Activated naive CD4-positive, alpha-beta T cell treated with anti-CD3 and anti-CD28 coated beads for 36 hours (primary cell): ENCODE measurements around the gene MMP15. TPM values are rescaled to one million over a fixed set of nuclear protein-coding genes. Genes with fewer than 3 reads are reported as not detected.
"Not testable (repeated sequence)": the region's sequence is repeated elsewhere in the genome, so short reads cannot be mapped to it uniquely, and the experiment has no call there.

Source experiments
- CTCF ChIA-PET: fragments of 350-600 bp; sonication (Branson Sonifier 250); formaldehyde crosslinking; loops from one replicate; lab custom pipeline; 2021; ENCODE audit warnings: antibody characterized with exemption; lab: Charles Lee
- DNase-seq: peaks from one replicate; pipeline ENCODE4 v3.0.0-alpha.2; 2020
- H3K27ac Mint-ChIP-seq: one replicate; pipeline ENCODE4 v1.8.0; 2021; ENCODE audit warnings: mild to moderate bottlenecking, mixed read lengths
- H3K27me3 Mint-ChIP-seq: one replicate; pipeline ENCODE4 v1.8.0; 2021; ENCODE audit warnings: low read depth, mixed read lengths
- H3K36me3 Mint-ChIP-seq: one replicate; pipeline ENCODE4 v1.8.0; 2021; ENCODE audit warnings: low read depth, mixed read lengths
- H3K4me1 Mint-ChIP-seq: one replicate; pipeline ENCODE4 v1.8.0; 2021; ENCODE audit warnings: low read depth, mixed read lengths
- H3K4me3 Mint-ChIP-seq: one replicate; pipeline ENCODE4 v1.8.0; 2021; ENCODE audit warnings: mild to moderate bottlenecking, moderate library complexity, mixed read lengths
- H3K9me3 Mint-ChIP-seq: one replicate; pipeline ENCODE4 v1.8.0; 2021; ENCODE audit warnings: mixed read lengths
- intact Hi-C: fragments of 100-400 bp; cut with micrococcal nuclease; formaldehyde crosslinking; loops from one replicate; pipeline ENCODE4 v1.15.1; 2023
- total RNA-seq, 2 experiments: library from RNA; stranded (reverse); gene quantifications; one replicate each; pipeline ENCODE4 v1.2.3, GENCODE V29; 2021

The MMP15 gene
- total RNA-seq, 2 experiments from 2014 or later = 0.12 to 0.24 TPM

GRCh38 chr16:58077796-58078195 is 52.2 kb downstream of the MMP15 start:
- H3K9me3 Mint-ChIP-seq = no peaks in the 10 kb centered on the region
- DNase-seq = no peak
- H3K4me1 Mint-ChIP-seq = no peaks in the 10 kb centered on the region
- H3K36me3 Mint-ChIP-seq = no peaks in the 10 kb centered on the region
- CTCF ChIA-PET = no interaction called here
- H3K27me3 Mint-ChIP-seq = peaks cover 1% of the 10 kb centered on the region
- intact Hi-C loops = no loop called here
- no peak overlapping the region for H3K27ac Mint-ChIP-seq
- no peak overlapping the region for H3K4me3 Mint-ChIP-seq

GRCh38 chr16:58080657-58081056 is 55.1 kb downstream of the MMP15 start:
- H3K4me1 Mint-ChIP-seq, DNase-seq, H3K27ac Mint-ChIP-seq, H3K4me3 Mint-ChIP-seq, H3K36me3 Mint-ChIP-seq, CTCF ChIA-PET, H3K9me3 Mint-ChIP-seq, intact Hi-C loops, H3K27me3 Mint-ChIP-seq: not testable (repeated sequence)

GRCh38 chr16:58082381-58082780 is 56.8 kb downstream of the MMP15 start:
- intact Hi-C loops = no loop called here
- H3K4me1 Mint-ChIP-seq = no peaks in the 10 kb centered on the region
- H3K27ac Mint-ChIP-seq = no peak overlapping the region
- DNase-seq = no peak
- CTCF ChIA-PET = interaction anchor here (0.7 kb wide), 1 partner anchor 15 kb away, joined by 4 read pairs; no protein-coding TSS in a partner anchor
- H3K4me3 Mint-ChIP-seq = no peak overlapping the region
- H3K9me3 Mint-ChIP-seq = no peaks in the 10 kb centered on the region
- H3K36me3 Mint-ChIP-seq = no peaks in the 10 kb centered on the region
- no peaks in the 10 kb centered on the region for H3K27me3 Mint-ChIP-seq

GRCh38 chr16:58084635-58085034 is 59.1 kb downstream of the MMP15 start:
- Mint-ChIP-seq H3K36me3 (no peaks in the 10 kb centered on the region), H3K4me1 (no peaks in the 10 kb centered on the region), H3K27ac (no peak overlapping the region), H3K4me3 (no peak overlapping the region), H3K27me3 (no peaks in the 10 kb centered on the region), H3K9me3 (no peaks in the 10 kb centered on the region)
- no peak for DNase-seq
- intact Hi-C loops = no loop called here
- CTCF ChIA-PET = no interaction called here

DNA sequence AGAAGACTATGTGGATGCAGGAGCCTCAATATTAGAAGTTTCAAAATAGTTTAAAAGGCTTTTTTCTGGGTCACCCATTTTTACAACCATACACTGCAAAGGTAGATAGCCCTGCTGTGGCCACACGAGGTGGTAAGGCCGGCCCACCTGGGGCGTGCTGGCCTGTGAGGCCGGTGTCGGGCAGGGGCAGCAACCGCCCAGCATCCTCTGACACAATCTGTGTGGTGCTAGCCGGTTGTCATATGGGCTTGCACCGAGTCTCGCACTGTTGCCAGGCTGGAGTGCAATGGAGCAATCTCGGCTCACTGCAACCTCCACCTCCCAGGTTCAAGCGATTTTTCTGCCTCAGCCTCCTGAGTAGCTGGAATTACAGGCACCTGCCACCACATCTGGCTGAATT is 59.6 kb downstream of the MMP15 start:
- Mint-ChIP-seq H3K27ac (no peak overlapping the region), H3K4me1 (no peaks in the 10 kb centered on the region), H3K4me3 (no peak overlapping the region), H3K36me3 (no peaks in the 10 kb centered on the region), H3K27me3 (no peaks in the 10 kb centered on the region), H3K9me3 (no peaks in the 10 kb centered on the region)
- no peak for DNase-seq
- intact Hi-C loops = no loop called here
- CTCF ChIA-PET = no interaction called here

DNA sequence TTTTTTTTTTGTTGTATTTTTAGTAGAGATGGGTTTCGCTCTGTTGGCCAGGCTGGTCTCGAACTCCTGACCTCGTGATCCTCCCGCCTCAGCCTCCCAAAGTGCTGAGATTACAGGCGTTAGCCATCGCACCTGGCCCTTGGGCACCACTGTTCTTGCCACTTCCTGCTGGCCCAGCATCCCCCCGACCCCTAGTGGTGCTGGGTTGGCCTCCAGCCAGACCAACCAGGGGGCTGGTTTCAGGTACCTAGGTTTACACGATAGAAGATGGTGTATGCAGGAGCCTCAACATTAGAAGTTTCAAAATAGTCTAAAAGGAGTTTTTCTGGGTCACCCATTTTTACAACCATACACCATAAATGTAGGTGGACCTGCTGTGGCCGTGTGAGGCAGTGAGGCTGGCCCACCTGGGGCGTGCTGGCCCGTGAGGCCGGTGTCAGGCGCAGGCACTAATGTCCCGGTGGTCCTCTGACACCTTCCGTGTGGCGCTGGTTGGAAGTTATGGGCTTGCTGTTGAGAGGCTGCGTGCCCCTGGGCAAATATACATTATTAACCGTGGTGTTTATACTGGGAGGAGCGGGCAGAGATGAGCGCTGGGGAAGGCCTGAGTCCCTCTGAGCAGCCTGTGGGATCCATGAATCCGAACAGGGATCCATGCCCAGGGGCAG is 60.2 kb downstream of the MMP15 start:
- H3K4me1 Mint-ChIP-seq = no peaks in the 10 kb centered on the region
- no peaks in the 10 kb centered on the region for H3K9me3 Mint-ChIP-seq
- no peaks in the 10 kb centered on the region for H3K36me3 Mint-ChIP-seq
- H3K27me3 Mint-ChIP-seq = no peaks in the 10 kb centered on the region
- no peak overlapping the region for H3K4me3 Mint-ChIP-seq
- CTCF ChIA-PET = no interaction called here
- H3K27ac Mint-ChIP-seq = no peak overlapping the region
- DNase-seq = no peak
- intact Hi-C loops = no loop called here

- Mint-ChIP-seq H3K36me3 (no peaks in the 10 kb centered on the region), H3K27me3 (no peaks in the 10 kb centered on the region), H3K4me3 (no peak overlapping the region), H3K27ac (no peak overlapping the region), H3K4me1 (no peaks in the 10 kb centered on the region), H3K9me3 (no peaks in the 10 kb centered on the region)
- DNase-seq = no peak
- CTCF ChIA-PET = no interaction called here
- intact Hi-C loops = no loop called here
Observed at GRCh38 chr16:58086381-58087208, 61.0 kb downstream of the MMP15 start.

GRCh38 chr16:58087209-58087913 is 61.8 kb downstream of the MMP15 start:
- no peak overlapping the region for H3K27ac Mint-ChIP-seq
- no peaks in the 10 kb centered on the region for H3K27me3 Mint-ChIP-seq
- intact Hi-C loops = no loop called here
- DNase-seq = no peak
- H3K9me3 Mint-ChIP-seq = no peaks in the 10 kb centered on the region
- CTCF ChIA-PET = no interaction called here
- no peaks in the 10 kb centered on the region for H3K4me1 Mint-ChIP-seq
- H3K4me3 Mint-ChIP-seq = no peak overlapping the region
- no peaks in the 10 kb centered on the region for H3K36me3 Mint-ChIP-seq

- no peaks in the 10 kb centered on the region for H3K9me3 Mint-ChIP-seq
- intact Hi-C loops = no loop called here
- no peak overlapping the region for H3K4me3 Mint-ChIP-seq
- no peaks in the 10 kb centered on the region for H3K36me3 Mint-ChIP-seq
- no peak overlapping the region for H3K27ac Mint-ChIP-seq
- DNase-seq = no peak
- H3K4me1 Mint-ChIP-seq = no peaks in the 10 kb centered on the region
- no peaks in the 10 kb centered on the region for H3K27me3 Mint-ChIP-seq
- CTCF ChIA-PET = no interaction called here
Observed at GRCh38 chr16:58088091-58088490, 62.5 kb downstream of the MMP15 start.

DNA sequence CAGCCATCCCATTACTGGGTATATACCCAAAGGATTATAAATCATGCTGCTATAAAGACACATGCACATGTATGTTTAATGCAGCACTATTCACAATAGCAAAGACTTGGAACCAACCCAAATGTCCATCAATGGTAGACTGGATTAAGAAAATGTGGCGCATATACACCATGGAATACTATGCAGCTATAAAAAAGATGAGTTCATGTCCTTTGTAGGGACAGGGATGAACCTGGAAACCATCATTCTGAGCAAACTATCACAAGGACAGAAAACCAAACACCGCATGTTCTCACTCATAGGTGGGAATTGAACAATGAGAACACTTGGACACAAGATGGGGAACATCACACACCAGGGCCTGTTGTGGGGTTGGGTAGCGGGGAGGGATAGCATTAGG is 64.8 kb downstream of the MMP15 start:
- H3K4me3 Mint-ChIP-seq, intact Hi-C loops, DNase-seq, H3K4me1 Mint-ChIP-seq, H3K9me3 Mint-ChIP-seq, H3K27ac Mint-ChIP-seq, CTCF ChIA-PET, H3K27me3 Mint-ChIP-seq, H3K36me3 Mint-ChIP-seq: not testable (repeated sequence)

DNA sequence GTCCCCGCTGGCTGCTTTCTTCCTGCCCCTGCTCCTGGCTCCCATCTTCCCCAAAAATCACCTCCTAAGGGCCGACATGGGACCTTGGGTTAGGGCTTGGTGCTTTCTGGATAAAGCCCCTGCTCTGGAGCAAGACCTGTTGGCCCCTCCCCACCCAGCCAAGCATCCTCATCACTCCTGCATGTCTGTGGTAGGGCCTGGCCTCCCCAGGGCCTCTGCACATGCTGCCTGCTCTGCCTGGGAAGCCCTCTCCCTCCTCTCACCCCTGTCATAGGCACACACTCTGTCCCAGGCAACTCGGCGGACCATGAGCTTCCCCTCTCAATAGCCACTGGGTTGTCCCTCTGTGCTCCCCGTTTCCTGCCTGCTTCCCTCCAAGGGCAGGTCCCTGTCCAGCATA is 68.5 kb downstream of the MMP15 start:
- H3K9me3 Mint-ChIP-seq = no peaks in the 10 kb centered on the region
- intact Hi-C loops = no loop called here
- CTCF ChIA-PET = no interaction called here
- H3K27ac Mint-ChIP-seq = no peak overlapping the region
- no peak for DNase-seq
- H3K4me1 Mint-ChIP-seq = no peaks in the 10 kb centered on the region
- no peaks in the 10 kb centered on the region for H3K27me3 Mint-ChIP-seq
- H3K36me3 Mint-ChIP-seq = no peaks in the 10 kb centered on the region
- H3K4me3 Mint-ChIP-seq = no peak overlapping the region

GRCh38 chr16:58094791-58095574 is 69.4 kb downstream of the MMP15 start:
- no peaks in the 10 kb centered on the region for H3K4me1 Mint-ChIP-seq
- H3K9me3 Mint-ChIP-seq = no peaks in the 10 kb centered on the region
- CTCF ChIA-PET = interaction anchor here (0.6 to 1.2 kb wide), 2 partner anchors 32 to 229 kb away, joined by 3 read pairs; no protein-coding TSS in a partner anchor
- H3K27me3 Mint-ChIP-seq = no peaks in the 10 kb centered on the region
- no peaks in the 10 kb centered on the region for H3K36me3 Mint-ChIP-seq
- intact Hi-C loops = no loop called here
- H3K4me3 Mint-ChIP-seq = no peak overlapping the region
- no peak overlapping the region for H3K27ac Mint-ChIP-seq
- no peak for DNase-seq
